ENCODE data around the gene ROR1.

The ROR1 gene

DNA sequence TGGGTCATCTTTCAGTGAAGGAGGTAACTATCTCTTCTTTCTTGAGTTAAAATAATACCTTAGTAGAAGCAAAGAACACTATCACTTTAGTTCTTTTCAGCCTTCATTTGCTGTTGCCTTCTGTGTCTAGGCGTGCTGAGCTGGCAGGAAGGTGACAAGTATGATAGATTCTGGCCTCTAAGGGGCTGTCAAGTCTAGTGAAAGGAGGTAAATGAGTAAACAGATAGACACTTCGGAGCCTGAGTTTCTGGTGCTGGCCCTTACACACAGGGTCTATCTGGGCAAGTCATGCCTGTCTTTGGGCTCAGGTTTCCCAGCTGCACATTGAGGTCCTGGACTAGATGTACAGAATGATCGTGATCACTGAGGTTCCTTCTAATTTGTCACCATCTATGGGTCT, 89.3 kb downstream of the ROR1 start:
- FAIRE-seq: no peak

DNA sequence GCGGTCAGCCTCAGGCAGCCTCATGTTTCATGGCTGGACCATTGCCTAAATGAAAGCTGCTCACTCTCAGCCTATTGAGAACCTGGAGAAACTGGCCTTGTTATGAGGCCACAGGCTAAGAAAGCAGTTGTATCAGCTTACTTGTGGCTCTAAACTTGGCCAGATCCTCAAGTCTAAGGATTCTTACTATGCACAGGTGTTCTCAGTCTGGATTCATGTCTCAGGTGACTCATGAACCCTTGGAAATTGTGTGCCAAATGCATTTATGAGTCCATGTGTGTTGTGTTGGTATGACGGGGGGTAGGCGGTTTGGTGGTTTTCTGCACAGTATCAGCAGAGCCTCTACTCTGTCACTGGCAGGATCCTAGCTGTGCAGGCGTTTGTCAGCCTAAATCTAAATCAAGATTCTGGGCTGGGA, 90.4 kb downstream of the ROR1 start:
- no peak for FAIRE-seq

DNA sequence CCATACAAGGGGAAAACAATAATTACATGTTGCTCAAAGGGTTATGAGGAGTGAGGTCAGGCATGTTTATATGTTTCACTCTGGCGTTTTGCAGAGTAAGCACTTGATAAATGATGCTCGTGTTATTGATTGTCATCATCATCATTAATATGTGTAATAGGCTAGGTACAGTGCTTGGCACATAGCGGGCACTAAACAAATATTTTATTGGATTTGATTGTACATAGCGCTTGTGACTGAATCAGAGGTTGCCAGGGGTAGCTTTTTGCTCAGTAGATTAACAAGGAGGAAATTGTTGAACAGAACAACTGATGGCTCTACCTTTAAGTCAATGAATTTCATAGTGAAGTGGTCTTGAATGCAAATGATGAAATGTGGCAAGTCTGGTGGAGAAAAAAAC, 91.7 kb downstream of the ROR1 start:
- FAIRE-seq: no peak

DNA sequence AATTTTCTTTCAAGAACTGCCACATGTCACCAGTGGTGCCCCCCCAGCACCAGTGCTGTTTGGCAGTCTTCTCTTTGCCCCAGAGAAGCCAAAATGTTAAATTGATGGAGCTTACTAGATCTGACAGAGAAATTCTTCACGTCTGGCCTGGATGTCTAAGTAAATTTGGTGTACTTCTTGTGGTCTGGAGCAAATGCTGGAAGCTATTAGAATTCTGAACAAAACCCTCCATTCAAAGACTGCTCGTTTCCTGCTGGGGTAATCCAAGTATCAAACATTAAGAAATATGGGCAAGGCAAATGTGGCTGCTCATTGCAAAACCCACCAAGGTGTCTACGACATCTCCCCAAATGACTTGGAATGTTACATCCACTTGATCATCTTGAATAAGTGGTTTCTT, 92.3 kb downstream of the ROR1 start:
- no peak for FAIRE-seq

DNA sequence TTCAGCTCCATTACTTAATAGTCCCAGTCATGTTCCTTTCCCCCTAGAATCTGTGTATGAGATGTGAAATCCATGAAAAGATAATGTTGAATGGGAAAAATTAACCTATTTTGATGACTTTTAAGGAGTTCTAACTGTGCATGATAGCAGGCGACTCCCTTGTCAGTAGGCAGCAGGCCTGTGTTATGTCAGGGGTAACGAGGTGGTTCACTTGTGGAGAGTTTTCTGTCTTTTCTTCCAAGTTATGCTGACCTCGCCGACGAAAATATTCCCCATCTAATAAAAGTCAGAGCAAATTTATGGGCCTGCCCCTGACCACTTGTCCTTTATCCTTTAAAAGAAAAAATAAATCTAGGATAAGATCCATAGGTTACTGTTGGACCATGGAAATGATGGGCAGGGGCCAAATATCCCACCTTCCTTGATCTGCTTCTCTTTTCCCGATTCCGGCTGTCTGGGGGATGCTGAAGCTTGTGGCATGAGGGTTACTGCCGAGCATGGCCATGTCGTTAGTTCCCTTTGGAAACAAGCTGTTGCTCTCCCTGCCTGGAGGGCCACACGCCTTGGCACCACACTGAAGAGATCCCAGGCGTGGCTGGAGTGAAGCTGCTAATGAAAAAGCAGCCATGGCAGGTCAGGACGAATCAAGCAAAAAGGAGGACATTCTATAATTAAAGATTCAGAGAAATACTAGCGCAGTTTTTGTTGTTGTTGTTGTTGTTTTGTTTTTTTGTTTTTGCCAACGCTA, 93.8 kb downstream of the ROR1 start:
- no peak for FAIRE-seq

DNA sequence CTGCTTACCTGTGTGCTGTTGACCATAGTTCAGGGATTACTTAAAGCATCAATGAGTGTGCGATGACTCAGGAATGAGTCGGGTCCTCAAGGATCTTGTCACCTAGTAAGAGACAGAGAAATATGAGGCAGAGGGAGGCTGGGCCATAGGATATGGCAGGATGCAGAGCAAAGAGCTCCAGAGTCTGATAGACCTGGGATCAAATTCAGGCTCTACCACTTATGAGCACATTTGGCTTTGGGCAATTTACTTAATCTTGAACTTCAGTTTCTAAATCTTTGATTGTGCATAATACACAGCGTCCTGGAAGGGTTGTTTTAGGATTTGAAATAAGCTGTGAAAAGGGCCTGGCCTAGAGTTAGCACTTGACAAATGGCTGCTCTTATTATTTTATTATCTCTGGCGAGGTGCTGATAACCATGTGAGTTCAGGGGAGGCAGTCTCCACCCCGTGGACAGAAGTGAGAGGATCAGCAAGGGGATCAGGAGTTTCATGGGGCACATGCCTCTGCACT, 94.5 kb downstream of the ROR1 start:
- no peak for FAIRE-seq

DNA sequence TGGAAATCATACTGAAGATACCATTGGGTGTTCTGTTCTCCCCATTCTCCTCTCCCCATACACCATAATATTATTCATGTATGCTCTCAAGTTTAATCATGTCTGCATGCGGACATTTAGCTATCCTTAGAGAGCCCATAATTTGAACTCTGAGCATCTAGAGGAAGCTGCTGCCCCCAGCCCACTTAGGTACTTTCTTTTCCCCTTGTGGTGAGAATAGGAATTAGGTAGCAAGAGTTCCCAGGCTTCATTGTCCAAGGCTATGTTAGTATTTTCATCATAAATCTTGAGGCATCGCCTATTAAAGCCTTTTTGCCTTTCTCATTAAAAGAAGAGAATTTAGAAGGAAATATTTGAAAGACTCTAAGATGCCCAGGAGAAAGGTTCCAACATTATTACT, 96.3 kb downstream of the ROR1 start:
- FAIRE-seq: no peak

DNA sequence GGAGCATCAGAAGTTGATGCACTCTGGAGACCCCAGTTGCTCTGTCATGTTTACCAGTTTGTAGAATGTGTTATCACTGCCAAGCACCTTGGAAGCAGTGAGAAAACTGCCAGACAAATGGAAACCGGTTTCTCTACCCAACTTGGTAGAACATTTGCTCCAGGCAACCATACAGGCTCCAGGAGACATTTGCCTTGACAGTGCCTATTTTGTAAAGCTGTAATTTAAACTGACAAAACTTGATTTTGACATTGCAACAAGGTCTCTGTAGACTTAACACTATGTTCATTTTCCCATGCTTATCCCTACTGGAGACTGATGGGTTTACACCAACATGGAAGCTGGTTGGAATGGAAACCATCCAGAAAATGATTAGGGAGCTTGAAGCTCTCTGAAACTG, 97.6 kb downstream of the ROR1 start:
- FAIRE-seq: no peak

DNA sequence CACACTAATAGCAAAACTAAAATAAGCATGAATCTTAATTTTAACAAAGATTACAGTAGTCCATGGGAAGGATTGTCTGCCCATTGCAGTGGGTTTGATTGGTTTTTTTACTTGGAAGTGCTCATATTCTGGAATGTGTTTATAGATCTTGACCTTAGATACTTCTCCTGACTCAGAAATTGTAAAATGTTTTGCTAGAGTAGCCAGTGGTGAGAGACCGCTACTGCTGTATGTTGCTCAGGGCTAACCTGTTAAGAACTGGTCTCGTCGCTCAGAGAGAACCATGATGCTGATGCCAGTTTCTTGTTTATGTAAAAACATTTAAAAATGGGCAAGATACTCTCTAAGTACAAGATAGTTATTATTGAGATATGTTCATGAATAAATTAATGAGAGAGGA, 99.9 kb downstream of the ROR1 start:
- no peak for FAIRE-seq

DNA sequence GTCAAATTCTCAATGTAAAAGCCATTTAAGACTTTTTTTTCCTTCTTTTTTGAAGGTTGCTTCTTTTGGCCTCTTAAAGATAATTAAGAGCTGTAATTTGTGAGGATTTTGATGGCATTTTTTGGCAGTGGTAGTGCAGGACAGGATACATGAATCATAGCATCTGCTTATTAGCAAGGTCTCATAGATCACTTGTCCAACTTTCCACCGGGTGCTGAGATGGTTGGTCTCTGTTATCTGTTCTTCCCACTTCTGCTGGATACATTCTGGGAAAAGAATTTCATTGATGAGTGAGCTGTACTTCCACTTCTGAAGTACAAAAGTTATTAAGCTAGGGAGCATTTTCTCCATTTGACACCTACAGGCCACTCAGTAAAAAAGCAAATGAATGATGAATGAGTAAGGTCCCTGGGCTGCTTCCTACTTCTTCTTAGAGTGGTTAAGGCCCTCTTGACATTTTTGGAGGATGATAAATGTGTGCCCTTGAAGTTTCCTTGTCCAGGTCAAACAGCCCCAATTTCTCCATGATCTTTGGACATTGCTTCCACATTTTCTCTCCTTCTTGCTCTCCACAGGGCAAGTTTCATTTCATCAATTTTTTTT, 100.6 kb downstream of the ROR1 start:
- FAIRE-seq: no peak

DNA sequence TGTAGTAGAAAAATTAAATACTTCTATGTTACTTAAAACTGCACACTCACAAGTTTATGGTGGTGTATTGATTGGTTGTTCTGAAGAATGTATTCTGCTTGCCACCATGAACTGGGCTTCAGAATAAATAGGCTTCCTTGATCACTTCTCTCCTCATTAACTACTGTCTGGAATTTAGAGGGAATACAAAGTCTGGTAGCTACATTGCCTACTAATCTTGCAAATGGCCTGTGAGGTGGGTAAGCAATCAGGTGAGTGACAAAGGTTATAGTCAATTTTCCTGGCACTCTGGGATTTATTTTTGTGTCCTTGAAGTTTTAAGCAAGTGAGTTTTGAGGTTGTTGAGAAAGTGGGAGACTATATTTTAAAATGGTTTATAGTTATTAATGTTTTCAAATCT, 101.8 kb downstream of the ROR1 start:
- FAIRE-seq: no peak

DNA sequence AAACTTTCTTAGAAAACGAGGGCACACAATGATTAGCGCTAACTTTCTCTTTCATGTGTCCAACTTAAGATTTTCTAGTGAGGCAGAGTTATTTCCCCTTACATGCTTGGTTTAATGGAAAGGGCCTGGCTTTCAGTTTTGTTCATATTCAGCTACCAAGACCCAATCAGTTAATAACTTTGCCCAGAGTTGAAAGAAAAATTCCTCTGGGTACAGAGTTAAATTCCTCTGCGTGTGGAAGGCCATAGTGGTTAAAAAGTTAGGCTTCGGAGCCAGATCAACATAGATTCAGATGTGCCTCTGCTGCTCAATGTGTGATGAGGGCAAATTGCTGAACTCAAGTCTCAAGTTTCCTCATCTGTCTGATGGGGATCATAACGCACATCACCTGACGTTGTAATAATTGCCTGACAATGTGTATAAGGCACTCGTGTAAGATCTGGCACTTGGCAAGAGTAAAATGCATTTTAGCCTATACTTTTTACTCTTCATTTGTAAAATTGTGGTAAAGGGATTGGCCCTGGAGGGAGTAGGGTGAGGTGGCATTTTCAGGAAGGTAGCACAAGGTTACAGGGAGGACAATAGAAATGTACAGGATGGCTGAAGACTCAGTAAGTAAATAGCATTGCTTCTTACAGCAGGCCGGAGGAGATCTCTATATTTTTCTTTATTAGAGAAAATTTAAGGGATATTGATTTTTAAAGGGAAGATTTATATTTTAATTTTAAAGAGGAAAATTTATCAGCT, 103.4 kb downstream of the ROR1 start:
- FAIRE-seq: no peak

DNA sequence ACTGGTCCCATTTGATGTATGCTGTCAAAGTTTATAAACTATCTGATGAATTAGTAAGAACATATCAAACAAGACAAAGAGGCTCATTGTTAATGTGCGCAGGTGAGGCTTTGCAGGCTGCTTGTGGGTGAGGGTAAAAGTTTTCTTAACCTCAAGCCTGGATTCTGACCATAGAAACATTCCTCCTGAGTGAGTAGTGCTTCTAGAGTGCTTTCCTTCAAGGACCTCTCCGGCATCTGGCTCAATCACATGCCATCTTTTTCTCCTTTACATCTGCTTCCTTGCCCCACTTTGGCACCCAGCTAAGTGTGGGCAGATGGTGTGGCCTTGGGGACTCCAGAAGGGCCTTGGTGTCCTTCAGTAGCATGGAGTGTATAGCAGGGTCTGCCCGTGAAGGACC, 104.0 kb downstream of the ROR1 start:
- FAIRE-seq: no peak

DNA sequence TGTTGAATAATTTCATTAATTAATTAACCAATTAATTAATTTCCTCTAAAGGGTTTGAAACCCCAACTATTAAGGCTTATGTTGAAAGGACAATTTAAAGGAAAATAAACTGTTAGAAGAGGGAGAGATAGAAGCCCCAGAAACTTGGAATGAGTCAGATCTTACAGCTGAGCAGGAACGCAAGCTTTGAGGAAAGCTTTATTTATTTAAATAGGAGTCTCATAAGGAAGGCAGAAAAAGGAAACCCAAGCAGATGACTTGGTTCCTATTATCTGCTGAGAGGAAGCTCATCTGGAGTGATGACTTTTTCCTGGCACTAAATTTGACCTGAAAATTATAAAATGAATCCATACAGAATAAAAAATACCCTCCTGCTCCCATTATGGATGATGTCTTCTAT, 105.1 kb downstream of the ROR1 start:
- no peak for FAIRE-seq

DNA sequence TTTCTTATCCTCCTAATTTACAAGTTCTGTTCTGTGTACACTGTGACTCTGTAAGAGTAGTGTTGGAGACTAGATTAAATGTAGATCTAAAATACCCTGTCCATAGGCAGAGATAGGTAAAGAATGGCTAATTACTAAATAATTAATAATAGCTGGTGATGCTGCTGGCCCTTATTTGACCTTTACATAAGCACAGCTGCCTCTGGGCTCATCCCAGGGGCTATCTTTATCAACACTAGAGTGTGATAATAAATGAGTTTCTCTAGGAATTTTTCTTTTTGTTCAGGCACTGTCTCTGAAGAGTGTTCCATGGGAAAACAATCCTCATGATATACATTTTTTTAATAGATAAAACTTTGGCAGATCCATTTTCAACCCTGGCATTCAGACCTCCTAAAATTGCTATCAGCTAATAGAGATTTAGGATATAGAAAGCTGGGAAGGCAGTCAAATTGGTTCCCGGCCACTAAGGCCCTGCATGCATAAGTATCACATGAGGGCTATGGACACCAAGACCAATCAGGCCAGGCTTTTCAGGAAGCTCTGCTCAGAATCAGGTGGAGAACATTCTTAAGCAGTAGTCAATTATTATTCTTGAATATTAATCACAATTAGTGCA, 107.2 kb downstream of the ROR1 start:
- FAIRE-seq: no peak

DNA sequence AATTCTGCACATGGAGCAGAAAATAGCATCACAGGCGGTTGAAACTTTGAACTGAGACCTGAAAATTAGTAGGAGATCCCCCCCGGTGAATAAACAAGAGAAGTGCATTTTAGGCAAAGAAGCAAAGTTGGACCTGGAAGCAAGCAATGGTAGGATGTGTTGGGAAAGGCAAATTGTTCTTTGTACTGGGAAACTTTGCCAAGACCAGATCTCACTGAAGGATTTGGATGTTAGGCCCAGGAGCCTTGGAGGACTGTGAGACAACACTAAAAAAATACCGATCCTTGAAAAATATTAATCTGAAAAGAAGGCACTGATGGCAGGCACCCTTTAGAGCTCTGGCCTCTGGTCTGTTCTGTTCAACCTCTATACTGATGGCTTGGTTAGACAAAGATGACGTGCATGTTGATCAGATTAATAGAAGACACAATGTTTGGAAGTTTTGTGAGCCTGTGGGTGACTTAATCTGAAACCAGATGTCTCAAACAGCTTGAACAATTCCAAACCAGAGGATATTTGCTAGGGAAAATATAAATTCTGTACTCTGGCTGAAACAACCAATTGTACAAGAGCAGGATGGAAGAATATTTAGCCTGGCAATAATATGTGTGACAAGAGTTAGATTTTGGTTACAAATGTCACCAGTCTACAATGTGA, 108.4 kb downstream of the ROR1 start:
- FAIRE-seq: no peak

DNA sequence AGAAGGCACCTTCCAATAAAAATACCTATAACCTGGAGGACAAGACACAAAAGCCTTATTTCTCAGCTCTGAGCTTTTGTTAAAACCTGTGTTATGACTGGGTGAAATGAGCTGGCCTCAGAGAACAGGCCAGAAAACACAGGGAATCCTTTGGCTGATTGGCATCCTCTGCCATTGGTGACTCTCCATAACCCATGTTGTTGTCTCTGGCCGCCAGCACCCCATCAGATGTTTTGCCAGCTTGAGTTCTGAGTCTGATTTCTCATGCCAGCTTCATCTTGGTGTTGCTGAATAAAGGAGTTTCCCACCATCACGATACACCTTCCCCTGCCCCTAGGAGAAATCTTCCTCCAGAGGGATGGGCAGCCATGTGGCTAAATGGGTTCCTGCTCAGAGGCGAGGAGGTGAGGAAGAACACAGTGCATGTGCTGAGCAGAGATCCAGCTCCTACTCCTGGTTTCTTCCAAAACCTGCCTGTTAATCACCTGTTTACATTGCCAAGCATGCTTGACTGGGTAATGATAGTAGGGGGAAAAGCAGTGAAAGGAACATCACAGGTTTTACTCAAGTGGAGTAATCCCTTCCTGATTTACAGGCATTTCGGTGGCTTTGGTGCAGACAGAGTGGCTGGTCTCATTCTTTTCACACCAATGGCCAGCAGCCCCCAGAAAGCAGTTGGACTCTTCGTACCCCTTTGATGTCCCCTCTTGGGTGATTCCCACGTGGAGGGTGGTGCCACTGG, 109.8 kb downstream of the ROR1 start:
- FAIRE-seq: no peak

DNA sequence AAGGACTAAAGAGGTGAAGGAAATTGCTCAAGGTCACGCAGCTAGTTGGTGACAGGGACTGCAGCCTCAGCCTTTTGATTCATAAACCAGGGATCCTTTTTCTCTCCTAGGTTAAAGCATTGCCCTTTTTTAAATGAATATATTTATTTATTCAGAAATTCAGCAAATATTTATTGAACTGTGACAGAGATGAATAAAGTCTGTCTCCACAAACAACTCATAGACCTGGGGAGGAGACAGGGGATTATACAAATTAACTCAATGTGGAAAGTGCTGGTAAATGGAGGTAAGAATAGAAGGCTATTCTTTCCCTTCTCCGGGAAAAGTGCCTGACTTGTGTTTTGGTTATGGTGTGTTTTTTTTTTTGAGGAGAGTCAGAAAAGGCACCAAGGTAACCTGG, 110.7 kb downstream of the ROR1 start:
- no peak for FAIRE-seq

DNA sequence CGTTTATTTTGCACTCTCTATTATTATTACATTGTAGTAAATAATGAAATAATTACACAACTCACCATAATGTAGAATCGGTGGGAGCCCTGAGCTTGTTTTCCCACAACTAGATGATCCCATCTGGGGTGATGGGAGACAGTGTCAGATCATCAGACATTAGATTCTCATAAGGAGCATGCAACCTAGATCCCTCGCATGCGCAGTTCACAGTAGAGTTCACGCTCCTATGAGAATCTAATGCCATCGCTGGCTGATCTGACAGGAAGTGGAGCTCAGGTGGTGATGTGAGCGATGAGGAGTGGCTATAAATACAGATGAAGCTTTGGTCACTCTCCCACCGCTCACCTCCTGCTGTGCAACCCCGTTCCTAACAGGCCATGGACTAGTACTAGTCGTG, 112.1 kb downstream of the ROR1 start:
- FAIRE-seq: no peak

DNA sequence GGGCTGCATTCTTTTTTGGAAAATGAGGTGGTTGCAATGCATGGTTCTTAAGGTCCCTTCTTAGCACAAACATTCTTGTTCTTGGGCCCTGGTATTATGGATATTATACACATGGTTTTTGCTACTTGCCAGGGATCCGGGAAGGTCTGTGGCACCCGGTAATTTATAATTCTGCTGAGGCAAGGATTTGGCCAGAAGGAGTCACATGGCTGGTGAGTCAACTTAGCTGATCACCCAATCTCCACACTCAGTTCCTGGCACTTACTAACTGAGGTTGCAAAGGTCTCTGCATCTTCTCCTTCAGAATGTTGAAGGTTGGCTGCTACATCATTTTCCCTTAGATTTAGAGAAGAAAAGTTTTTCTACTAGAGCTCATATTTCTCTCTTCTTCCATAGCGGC, 112.5 kb downstream of the ROR1 start:
- FAIRE-seq: no peak

DNA sequence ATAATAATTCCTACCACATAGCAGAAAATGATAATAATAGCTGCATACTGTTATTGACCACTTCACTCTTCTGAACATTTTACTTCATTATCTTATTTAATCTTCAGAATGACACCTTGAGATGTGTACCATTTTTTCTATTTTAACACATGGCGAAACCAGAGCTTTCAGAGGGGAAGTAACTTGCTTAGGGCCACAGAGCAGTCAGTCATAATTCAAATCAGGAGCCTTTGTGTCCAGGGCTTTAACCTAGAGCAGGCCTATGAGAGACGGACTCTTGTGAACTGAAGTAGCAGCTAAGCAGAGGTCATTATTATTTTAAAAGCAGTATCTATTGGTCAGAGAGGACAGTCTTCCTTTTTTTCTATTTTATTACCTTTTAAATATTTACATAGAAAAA, 114.0 kb downstream of the ROR1 start:
- FAIRE-seq: no peak

DNA sequence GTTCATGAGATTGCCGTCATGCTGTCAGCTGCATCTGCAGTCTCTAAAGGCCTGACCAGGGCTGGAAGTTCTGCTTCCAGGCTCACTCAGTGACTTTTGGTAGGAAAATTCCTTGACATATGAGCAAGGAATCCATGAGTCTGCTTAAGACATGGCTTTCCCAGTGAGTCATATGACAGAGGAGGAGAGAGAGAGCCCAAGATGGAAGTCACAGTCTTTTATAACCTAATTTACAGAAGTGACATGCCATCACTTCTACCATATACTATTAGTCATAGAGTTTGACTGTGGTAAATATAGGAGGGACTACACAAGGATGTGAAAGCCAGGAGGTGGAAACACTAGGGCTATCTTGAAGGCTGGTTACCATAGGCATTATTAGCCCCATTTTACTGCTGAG, 115.2 kb downstream of the ROR1 start:
- FAIRE-seq: no peak
